HG03175 (cell line): ENCODE results near the gene CHAF1B.
A peak's percentile ranks its signal among the peaks of the same experiment; 100 is the strongest.
"Not testable (repeated sequence)": the region's sequence is repeated elsewhere in the genome, so short reads cannot be mapped to it uniquely, and the experiment has no call there.

Experiments
- ATAC-seq: cut with Tn5 transposase; IDR thresholded peaks from one replicate; pipeline ENCODE4 v1.9.1; 2021; ENCODE audit warnings: mild to moderate bottlenecking, moderate library complexity; ENCODE audit not compliant: unreplicated experiment

The CHAF1B gene

GRCh38 chr21:36388096-36388495, 2.9 kb downstream of the CHAF1B start:
- no peak for ATAC-seq

GRCh38 chr21:36388835-36389234, 3.6 kb downstream of the CHAF1B start:
- ATAC-seq: no peak

- ATAC-seq: not testable (repeated sequence)
Measured at GRCh38 chr21:36391649-36392048, 6.5 kb downstream of the CHAF1B start.

- ATAC-seq: no peak
Measured at GRCh38 chr21:36395353-36396111, 10.3 kb downstream of the CHAF1B start.

GRCh38 chr21:36396325-36396724, 11.1 kb downstream of the CHAF1B start:
- ATAC-seq: no peak

GRCh38 chr21:36396971-36397370, 11.8 kb downstream of the CHAF1B start:
- ATAC-seq: no peak

- no peak for ATAC-seq
Measured at GRCh38 chr21:36397606-36398005, 12.4 kb downstream of the CHAF1B start.

GRCh38 chr21:36399736-36400135, 14.5 kb downstream of the CHAF1B start:
- ATAC-seq: not testable (repeated sequence)

- no peak for ATAC-seq
Measured at GRCh38 chr21:36400719-36401118, 15.5 kb downstream of the CHAF1B start.

- ATAC-seq: no peak
Measured at GRCh38 chr21:36402339-36402738, 17.1 kb downstream of the CHAF1B start.

- no peak for ATAC-seq
Measured at GRCh38 chr21:36403713-36404112, 18.5 kb downstream of the CHAF1B start.

GRCh38 chr21:36408568-36408967, 23.4 kb downstream of the CHAF1B start:
- no peak for ATAC-seq

GRCh38 chr21:36411301-36411700, 26.1 kb downstream of the CHAF1B start:
- ATAC-seq: no peak

- ATAC-seq: no peak
Measured at GRCh38 chr21:36412916-36413315, 27.7 kb downstream of the CHAF1B start.

- ATAC-seq: no peak
Measured at GRCh38 chr21:36415375-36415774, 30.2 kb downstream of the CHAF1B start.

- ATAC-seq: no peak
Measured at GRCh38 chr21:36419241-36419640, 34.0 kb downstream of the CHAF1B start.

GRCh38 chr21:36419996-36420395, 34.8 kb downstream of the CHAF1B start:
- ATAC-seq: peak; percentile 53

- ATAC-seq: no peak
Measured at GRCh38 chr21:36420571-36421339, 35.6 kb downstream of the CHAF1B start.

GRCh38 chr21:36422279-36423098, 37.3 kb downstream of the CHAF1B start:
- no peak for ATAC-seq

GRCh38 chr21:36423771-36424433, 38.7 kb downstream of the CHAF1B start:
- ATAC-seq: no peak

- ATAC-seq: no peak
Measured at GRCh38 chr21:36424592-36424991, 39.4 kb downstream of the CHAF1B start.
